CD4-positive, alpha-beta memory T cell (primary cell): Measurements from ENCODE around the gene DPF3. TPM values are rescaled to one million over a fixed set of nuclear protein-coding genes. Genes with fewer than 3 reads are reported as not detected.

Experiments
- CTCF ChIA-PET: fragments of 350-600 bp; sonication (Branson Sonifier 250); formaldehyde crosslinking; loops from one replicate; lab custom pipeline; 2021; ENCODE audit warnings: inconsistent platforms; ENCODE audit not compliant: partially characterized antibody; lab: Charles Lee
- POLR2A ChIA-PET: fragments of 350-600 bp; sonication (Branson Sonifier 250); formaldehyde crosslinking; loops from one replicate; lab custom pipeline; 2021; ENCODE audit not compliant: partially characterized antibody; lab: Charles Lee
- DNase-seq, 5 donors: peaks; one replicate each; pipeline versions ENCODE4 v3.0.0 to v3.0.0-alpha.2; 2020 to 2022; ENCODE audit warnings: mixed read lengths in 1 of 5
- H3K27ac ChIP-seq: one replicate; pipeline ENCODE4 v1.7.0; 2013; ENCODE audit warnings: low read depth, low read length
- H3K27me3 ChIP-seq: 2 replicates; pipeline ENCODE4 v1.7.0; 2013; ENCODE audit warnings: mild to moderate bottlenecking, low read length, moderate library complexity; ENCODE audit not compliant: insufficient read depth
- H3K36me3 ChIP-seq: 2 replicates; pipeline ENCODE4 v1.7.0; 2013; ENCODE audit warnings: mild to moderate bottlenecking, low read length, moderate library complexity; ENCODE audit not compliant: insufficient read depth
- H3K4me1 ChIP-seq: 2 replicates; pipeline ENCODE4 v1.7.0; 2013; ENCODE audit warnings: mild to moderate bottlenecking, low read length, moderate library complexity; ENCODE audit not compliant: insufficient read depth
- H3K4me3 ChIP-seq, 2 donors: one replicate each; pipeline ENCODE4 v1.7.0; 2013; ENCODE audit warnings: low read length in 2 of 2, mild to moderate bottlenecking in 1 of 2
- H3K9me3 ChIP-seq, 2 donors: one replicate each; pipeline ENCODE4 v1.7.0; 2013; ENCODE audit warnings: low read length in 2 of 2, control low read depth in 1 of 2; ENCODE audit not compliant: control insufficient read depth in 1 of 2
- H3K27ac Mint-ChIP-seq, 7 donors: one replicate each; pipeline ENCODE4 v1.8.0; 2020 to 2021; ENCODE audit warnings: mixed read lengths in 7 of 7, mild to moderate bottlenecking in 6 of 7, inconsistent platforms in 3 of 7, moderate library complexity in 3 of 7
- H3K27me3 Mint-ChIP-seq, 2 donors: one replicate each; pipeline ENCODE4 v1.8.0; 2020 to 2021; ENCODE audit warnings: mixed read lengths in 2 of 2
- H3K36me3 Mint-ChIP-seq, 2 donors: one replicate each; pipeline ENCODE4 v1.8.0; 2020 to 2021; ENCODE audit warnings: mixed read lengths in 2 of 2, inconsistent platforms in 1 of 2, mild to moderate bottlenecking in 1 of 2
- H3K4me1 Mint-ChIP-seq, 4 donors: one replicate each; pipeline ENCODE4 v1.8.0; 2020 to 2021; ENCODE audit warnings: mixed read lengths in 4 of 4, mild to moderate bottlenecking in 1 of 4
- H3K4me3 Mint-ChIP-seq, 8 donors: one replicate each; pipeline ENCODE4 v1.8.0; 2020 to 2021; ENCODE audit warnings: mixed read lengths in 8 of 8, mild to moderate bottlenecking in 7 of 8, moderate library complexity in 6 of 8, inconsistent platforms in 3 of 8
- H3K9me3 Mint-ChIP-seq, 8 donors: one replicate each; pipeline ENCODE4 v1.8.0; 2020 to 2021; ENCODE audit warnings: mixed read lengths in 8 of 8, mild to moderate bottlenecking in 5 of 8, inconsistent platforms in 3 of 8, moderate library complexity in 1 of 8
- intact Hi-C: fragments of 100-400 bp; cut with micrococcal nuclease; formaldehyde crosslinking; loops from one replicate; pipeline ENCODE4 v1.15.1; 2023
- polyA plus RNA-seq, 2 donors: library from polyadenylated mRNA; unstranded; fragments of 300-500 nt; fragmentation: Illumina TruSeq; gene quantifications; one replicate each; pipeline ENCODE4 v1.2.3, GENCODE V29; 2021
- total RNA-seq, 2 experiments: library from RNA; stranded (reverse); gene quantifications; one replicate each; pipeline ENCODE4 v1.2.3, GENCODE V29; 2021

The DPF3 gene
- total and polyA plus RNA-seq, 4 experiments from 2014 or later = 0.25 to 0.35 TPM; not detected in 2

GRCh38 chr14:72613975-72614319, 280.0 kb downstream of the DPF3 start:
- DNase-seq = no peak
- H3K4me1 Mint-ChIP-seq = peaks cover 0 to 2% (median 0%) of the 10 kb centered on the region in 4 donors
- Histone ChIP-seq H3K36me3 (no peaks in the 10 kb centered on the region), H3K27ac (no peak overlapping the region), H3K9me3 (no peaks in the 10 kb centered on the region), H3K4me1 (no peaks in the 10 kb centered on the region), H3K27me3 (no peaks in the 10 kb centered on the region), H3K4me3 (no peak overlapping the region)
- H3K36me3 Mint-ChIP-seq = no peaks in the 10 kb centered on the region
- no peak overlapping the region for H3K27ac Mint-ChIP-seq
- no peaks in the 10 kb centered on the region for H3K9me3 Mint-ChIP-seq
- H3K27me3 Mint-ChIP-seq = peaks cover 2 to 9% of the 10 kb centered on the region in 2 donors
- ChIA-PET CTCF (interaction anchor here (1.0 kb wide), 1 partner anchor 44 kb away, joined by 3 read pairs; no protein-coding TSS in a partner anchor), POLR2A (no interaction called here)
- intact Hi-C loops = no loop called here
- H3K4me3 Mint-ChIP-seq = no peak overlapping the region

- ChIA-PET POLR2A (no interaction called here), CTCF (interaction anchor here (1.0 kb wide), 1 partner anchor 44 kb away, joined by 3 read pairs; no protein-coding TSS in a partner anchor)
- no peaks in the 10 kb centered on the region for H3K4me1 ChIP-seq
- Mint-ChIP-seq H3K27me3 (peaks cover 2 to 9% of the 10 kb centered on the region in 2 donors), H3K27ac (no peak overlapping the region), H3K9me3 (no peaks in the 10 kb centered on the region), H3K36me3 (no peaks in the 10 kb centered on the region), H3K4me1 (peaks cover 0 to 2% (median 0%) of the 10 kb centered on the region in 4 donors), H3K4me3 (no peak overlapping the region)
- no peaks in the 10 kb centered on the region for H3K9me3 ChIP-seq
- H3K27ac ChIP-seq = no peak overlapping the region
- H3K27me3 ChIP-seq = no peaks in the 10 kb centered on the region
- H3K4me3 ChIP-seq = no peak overlapping the region
- DNase-seq = no peak
- intact Hi-C loops = no loop called here
- H3K36me3 ChIP-seq = no peaks in the 10 kb centered on the region
These were observed 280.5 kb downstream of the DPF3 start for GRCh38 chr14:72613231-72613974.

- no peaks in the 10 kb centered on the region for H3K9me3 Mint-ChIP-seq
- peaks cover 0 to 2% (median 0%) of the 10 kb centered on the region in 4 donors for H3K4me1 Mint-ChIP-seq
- H3K4me1 ChIP-seq = no peaks in the 10 kb centered on the region
- no peaks in the 10 kb centered on the region for H3K27me3 ChIP-seq
- H3K4me3 Mint-ChIP-seq = no peak overlapping the region
- H3K36me3 ChIP-seq = no peaks in the 10 kb centered on the region
- peaks cover 2 to 9% of the 10 kb centered on the region in 2 donors for H3K27me3 Mint-ChIP-seq
- H3K4me3 ChIP-seq = no peak overlapping the region
- H3K9me3 ChIP-seq = no peaks in the 10 kb centered on the region
- no peaks in the 10 kb centered on the region for H3K36me3 Mint-ChIP-seq
- intact Hi-C loops = no loop called here
- ChIA-PET CTCF (no interaction called here), POLR2A (no interaction called here)
- DNase-seq = no peak
- H3K27ac ChIP-seq = no peak overlapping the region
- H3K27ac Mint-ChIP-seq = no peak overlapping the region
These were observed 281.9 kb downstream of the DPF3 start for GRCh38 chr14:72612041-72612440.

- Mint-ChIP-seq H3K36me3 (no peaks in the 10 kb centered on the region), H3K4me1 (peaks cover 0 to 2% (median 0%) of the 10 kb centered on the region in 4 donors), H3K27ac (no peak overlapping the region), H3K27me3 (peaks cover 2 to 9% of the 10 kb centered on the region in 2 donors), H3K9me3 (no peaks in the 10 kb centered on the region), H3K4me3 (no peak overlapping the region)
- Histone ChIP-seq H3K4me1 (no peaks in the 10 kb centered on the region), H3K27me3 (no peaks in the 10 kb centered on the region), H3K36me3 (no peaks in the 10 kb centered on the region), H3K27ac (no peak overlapping the region), H3K4me3 (no peak overlapping the region), H3K9me3 (no peaks in the 10 kb centered on the region)
- ChIA-PET CTCF (no interaction called here), POLR2A (no interaction called here)
- intact Hi-C loops = no loop called here
- DNase-seq = no peak
These were observed 282.4 kb downstream of the DPF3 start for GRCh38 chr14:72611506-72611905.

- Histone ChIP-seq H3K4me3 (no peak overlapping the region), H3K27me3 (no peaks in the 10 kb centered on the region), H3K36me3 (no peaks in the 10 kb centered on the region), H3K27ac (no peak overlapping the region), H3K9me3 (no peaks in the 10 kb centered on the region), H3K4me1 (no peaks in the 10 kb centered on the region)
- no peaks in the 10 kb centered on the region for H3K36me3 Mint-ChIP-seq
- peaks cover 2 to 4% of the 10 kb centered on the region in 2 donors for H3K27me3 Mint-ChIP-seq
- ChIA-PET CTCF (no interaction called here), POLR2A (no interaction called here)
- H3K4me1 Mint-ChIP-seq = peaks cover 0 to 2% (median 0%) of the 10 kb centered on the region in 4 donors
- H3K9me3 Mint-ChIP-seq = no peaks in the 10 kb centered on the region
- H3K27ac Mint-ChIP-seq = no peak overlapping the region
- no peak overlapping the region for H3K4me3 Mint-ChIP-seq
- intact Hi-C loops = no loop called here
- DNase-seq = no peak
These were observed 283.1 kb downstream of the DPF3 start for GRCh38 chr14:72610831-72611200.

GRCh38 chr14:72610096-72610830, 283.6 kb downstream of the DPF3 start:
- Histone ChIP-seq H3K27me3 (no peaks in the 10 kb centered on the region), H3K9me3 (no peaks in the 10 kb centered on the region), H3K27ac (no peak overlapping the region), H3K4me3 (no peak overlapping the region), H3K36me3 (no peaks in the 10 kb centered on the region), H3K4me1 (no peaks in the 10 kb centered on the region)
- CTCF ChIA-PET = no interaction called here
- H3K9me3 Mint-ChIP-seq = no peaks in the 10 kb centered on the region
- POLR2A ChIA-PET = no interaction called here
- H3K4me3 Mint-ChIP-seq = no peak overlapping the region
- H3K36me3 Mint-ChIP-seq = no peaks in the 10 kb centered on the region
- no peak for DNase-seq
- no peak overlapping the region for H3K27ac Mint-ChIP-seq
- intact Hi-C loops = no loop called here
- H3K4me1 Mint-ChIP-seq = peaks cover 0 to 2% (median 0%) of the 10 kb centered on the region in 4 donors
- peaks cover 2 to 4% of the 10 kb centered on the region in 2 donors for H3K27me3 Mint-ChIP-seq

DNA sequence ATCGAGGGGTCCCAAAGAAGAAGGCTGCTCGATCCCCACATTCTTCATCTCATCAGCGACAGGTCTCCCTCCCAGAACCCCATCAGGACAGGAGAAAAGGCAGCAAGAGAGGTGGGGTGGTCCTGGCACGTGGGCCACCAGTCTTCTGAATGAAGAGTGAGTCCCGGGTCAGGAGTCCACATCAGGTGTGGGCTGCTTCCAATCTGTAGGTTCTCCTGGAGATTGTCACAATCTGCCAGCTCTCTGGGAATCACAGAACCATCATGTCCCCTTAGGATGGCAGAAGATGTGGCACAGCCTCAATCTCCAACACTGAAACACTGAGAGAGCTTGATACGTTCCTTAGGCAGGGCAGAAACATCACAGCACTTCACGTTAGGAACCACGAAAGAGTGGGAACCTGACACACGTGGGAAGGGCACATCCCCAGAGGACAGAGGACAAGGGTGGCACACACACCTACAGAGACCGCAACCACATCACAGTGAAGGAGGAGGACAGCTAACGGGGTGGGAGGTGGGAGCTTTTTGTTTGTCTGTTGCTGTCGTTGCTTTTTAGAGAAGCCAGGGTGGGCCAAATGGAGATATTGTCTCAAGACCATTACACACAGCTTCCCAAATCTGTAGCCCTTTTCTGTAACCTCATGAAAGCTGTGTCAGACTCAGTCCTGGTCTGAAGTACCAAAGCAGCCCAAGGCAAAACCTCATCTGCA, 284.5 kb downstream of the DPF3 start:
- Histone ChIP-seq H3K4me1 (no peaks in the 10 kb centered on the region), H3K27me3 (no peaks in the 10 kb centered on the region), H3K9me3 (no peaks in the 10 kb centered on the region), H3K36me3 (no peaks in the 10 kb centered on the region), H3K27ac (no peak overlapping the region), H3K4me3 (no peak overlapping the region)
- CTCF ChIA-PET = no interaction called here
- no peak for DNase-seq
- no peaks in the 10 kb centered on the region for H3K9me3 Mint-ChIP-seq
- intact Hi-C loops = no loop called here
- H3K36me3 Mint-ChIP-seq = no peaks in the 10 kb centered on the region
- H3K4me3 Mint-ChIP-seq = no peak overlapping the region
- peaks cover 2 to 4% of the 10 kb centered on the region in 2 donors for H3K27me3 Mint-ChIP-seq
- POLR2A ChIA-PET = no interaction called here
- peaks cover 0 to 2% (median 0%) of the 10 kb centered on the region in 4 donors for H3K4me1 Mint-ChIP-seq
- H3K27ac Mint-ChIP-seq = no peak overlapping the region
